ENCODE data around the gene BHLHE41. TPM values are rescaled to one million over a fixed set of nuclear protein-coding genes. Genes with fewer than 3 reads are reported as not detected.

Gene BHLHE41
- total RNA-seq, 2 donors from 2014 or later, result 2.6 to 4.6 TPM

GRCh38 chr12:26164118-26164517, 39.3 kb upstream of the BHLHE41 start:
- no peak for DNase-seq
- no peaks in the 10 kb centered on the region for H3K27me3 ChIP-seq
- H3K27ac ChIP-seq, result no peak overlapping the region
- TF ChIP-seq CTCF (IDR thresholded peaks at IDR 0.05) (no peak), POLR2A (IDR thresholded peaks at IDR 0.05) (no peak)
- no peaks in the 10 kb centered on the region for H3K4me1 ChIP-seq
- no peaks in the 10 kb centered on the region for H3K36me3 ChIP-seq (replicated peaks in 1 of 2; ENCODE audit: insufficient read depth in 1 of 2, low read depth in 2 of 2)
- H3K9me3 ChIP-seq, result no peaks in the 10 kb centered on the region
- 55 to 68% methylated on average over 3 of the region's 3 CpGs for WGBS, 2 donors
- no peak overlapping the region for H3K4me3 ChIP-seq
- intact Hi-C loops (cut with DNase I), result no loop called here
- ATAC-seq, result no peak

- TF ChIP-seq POLR2A (IDR thresholded peaks at IDR 0.05) (no peak), CTCF (IDR thresholded peaks at IDR 0.05) (no peak)
- Histone ChIP-seq H3K9me3 (no peaks in the 10 kb centered on the region), H3K36me3 (replicated peaks in 1 of 2; ENCODE audit: insufficient read depth in 1 of 2, low read depth in 2 of 2) (no peaks in the 10 kb centered on the region), H3K27me3 (no peaks in the 10 kb centered on the region), H3K4me1 (peaks cover under 1% of the 10 kb centered on the region), H3K27ac (no peak overlapping the region), H3K4me3 (no peak overlapping the region)
- no peak for DNase-seq
- 70 to 77% methylated on average over 4 of the region's 4 CpGs for WGBS, 2 donors
- no peak for ATAC-seq
- intact Hi-C loops (cut with DNase I), result no loop called here
Observed at GRCh38 chr12:26162905-26163304, 38.1 kb upstream of the BHLHE41 start.

- Histone ChIP-seq H3K4me3 (no peak overlapping the region), H3K36me3 (replicated peaks in 1 of 2; ENCODE audit: insufficient read depth in 1 of 2, low read depth in 2 of 2) (no peaks in the 10 kb centered on the region), H3K27ac (no peak overlapping the region), H3K9me3 (no peaks in the 10 kb centered on the region), H3K4me1 (peaks cover 7% of the 10 kb centered on the region), H3K27me3 (no peaks in the 10 kb centered on the region)
- TF ChIP-seq CTCF (IDR thresholded peaks at IDR 0.05) (no peak), POLR2A (IDR thresholded peaks at IDR 0.05) (no peak)
- ATAC-seq (no peak), DNase-seq (no peak)
- 76 to 82% methylated on average over 1 of the region's 1 CpG for WGBS, 2 donors
- intact Hi-C loops (cut with DNase I), result no loop called here
Observed at GRCh38 chr12:26162174-26162573, 37.3 kb upstream of the BHLHE41 start.

GRCh38 chr12:26158078-26158764, 33.4 kb upstream of the BHLHE41 start:
- Histone ChIP-seq H3K4me1 (peaks cover 28% of the 10 kb centered on the region), H3K4me3 (no peak overlapping the region), H3K27me3 (no peaks in the 10 kb centered on the region), H3K36me3 (replicated peaks in 1 of 2; ENCODE audit: insufficient read depth in 1 of 2, low read depth in 2 of 2) (no peaks in the 10 kb centered on the region), H3K9me3 (no peaks in the 10 kb centered on the region), H3K27ac (no peak overlapping the region)
- ATAC-seq (no peak), DNase-seq (no peak)
- TF ChIP-seq CTCF (IDR thresholded peaks at IDR 0.05) (peak in 1 of 7 experiments; percentile 4), POLR2A (IDR thresholded peaks at IDR 0.05) (no peak)
- intact Hi-C loops (cut with DNase I), result no loop called here
- WGBS, 2 donors, result 68 to 78% methylated on average over 3 of the region's 3 CpGs

- ATAC-seq, result peak; percentile 67
- Histone ChIP-seq H3K36me3 (replicated peaks in 1 of 2; ENCODE audit: insufficient read depth in 1 of 2, low read depth in 2 of 2) (no peaks in the 10 kb centered on the region), H3K4me1 (peaks cover 36% of the 10 kb centered on the region), H3K27ac (peak overlapping the region in 3 of 4 donors; percentile 25 to 68 (median 39)), H3K9me3 (no peaks in the 10 kb centered on the region), H3K4me3 (no peak overlapping the region), H3K27me3 (no peaks in the 10 kb centered on the region)
- WGBS, 2 donors, result 8 to 15% methylated on average over 3 of the region's 3 CpGs
- no peak for TF ChIP-seq CTCF (IDR thresholded peaks at IDR 0.05)
- peak in 2 of 3 donors; percentile 35 to 45 for TF ChIP-seq POLR2A (IDR thresholded peaks at IDR 0.05)
- DNase-seq, result peak in 3 of 4 donors; percentile 22 to 34 (median 33)
- intact Hi-C loops (cut with DNase I), result no loop called here
Observed at GRCh38 chr12:26157001-26157400, 32.2 kb upstream of the BHLHE41 start.
